T-helper 2 cell (primary cell): Measurements from ENCODE around the gene OTP.
"Not testable (repeated sequence)": the region's sequence is repeated elsewhere in the genome, so short reads cannot be mapped to it uniquely, and the experiment has no call there.

Experiments used
- DNase-seq, 5 experiments: peaks; one replicate each; pipeline versions ENCODE4 v3.0.0 to v3.0.0-alpha.2; 2012 to 2022

The OTP gene

DNA sequence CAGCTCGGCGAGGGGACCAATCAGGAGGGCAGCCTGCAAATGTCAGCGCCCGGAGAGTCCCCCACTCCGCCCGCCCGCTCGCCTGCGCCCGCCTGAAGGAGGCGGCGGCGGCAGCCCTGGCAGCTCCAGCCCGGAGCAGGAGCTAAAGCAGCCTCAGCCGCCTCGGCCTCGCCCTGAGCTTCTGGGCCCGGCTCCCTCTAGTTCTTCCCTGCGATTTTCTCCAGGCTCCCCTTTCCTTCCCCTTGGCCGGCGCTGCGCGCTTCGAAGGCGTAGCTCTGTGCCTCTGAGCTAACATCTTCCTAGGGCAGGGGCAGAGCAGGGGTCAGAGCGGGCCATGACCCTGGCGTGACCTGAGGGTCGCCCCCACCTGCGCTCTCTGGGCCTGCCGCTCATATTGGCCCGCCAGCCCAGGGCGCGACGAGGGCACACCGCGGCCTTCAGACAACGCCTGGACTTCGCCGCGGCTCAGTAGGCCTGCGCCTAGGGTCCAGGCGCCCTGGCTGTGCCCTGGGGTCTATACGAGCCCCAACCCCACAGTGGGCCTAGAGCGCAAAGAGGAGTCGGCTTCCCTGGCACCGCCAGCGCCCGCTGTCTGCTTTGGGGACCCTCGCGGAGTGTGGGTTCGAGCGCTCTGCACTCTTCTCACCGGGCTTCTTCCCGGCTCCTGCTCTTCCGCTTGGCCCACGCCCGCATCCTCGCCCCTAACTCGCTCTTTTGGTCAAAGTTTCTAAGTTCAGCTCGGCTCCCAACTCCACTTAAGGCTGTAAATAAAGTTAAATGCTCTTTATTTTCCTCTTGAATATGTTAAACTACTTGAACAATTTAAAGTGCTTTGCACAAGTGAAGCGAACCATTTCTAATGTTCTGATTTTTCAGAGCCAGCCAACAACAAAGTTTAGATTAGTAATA is 504 bp upstream of the OTP start:
- no peak for DNase-seq

DNA sequence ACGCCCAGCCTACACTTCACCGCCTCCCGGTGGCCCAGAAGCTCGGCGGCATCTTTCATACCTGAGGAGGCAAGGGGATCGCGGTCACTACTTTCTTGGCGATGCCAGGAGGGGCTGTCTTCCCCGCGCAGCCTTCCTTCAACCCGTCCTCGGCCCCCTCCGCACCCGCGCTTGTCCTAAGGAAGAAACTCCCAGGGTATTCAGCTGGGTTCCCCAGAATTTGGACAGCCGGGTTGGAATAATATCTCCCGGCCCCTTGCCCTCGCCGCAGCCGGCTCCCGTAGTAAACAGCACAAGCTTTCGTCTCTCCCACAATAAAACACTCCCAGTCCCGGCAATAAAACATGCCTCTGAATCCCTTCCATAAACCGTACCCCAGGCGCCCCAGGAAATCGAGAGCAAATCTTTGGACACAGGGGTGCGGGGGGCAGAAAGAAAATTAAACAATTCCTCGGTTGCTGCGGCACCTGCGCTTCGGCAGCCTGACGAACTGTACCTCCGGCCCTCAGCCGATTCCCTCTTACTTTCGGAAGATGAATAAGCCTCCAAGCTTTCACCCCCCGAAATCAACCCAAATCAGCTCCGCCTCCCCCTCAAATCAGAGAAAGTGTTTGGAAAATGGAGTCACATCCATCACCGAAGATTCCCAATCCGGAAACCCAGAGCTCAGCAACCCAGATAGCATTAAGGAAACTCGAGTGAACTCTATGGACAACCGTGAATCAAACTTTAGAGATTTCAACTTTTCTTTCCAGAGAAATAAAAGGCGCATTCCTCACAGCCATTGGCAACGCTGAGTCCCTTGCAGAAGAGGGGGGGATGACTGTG is 1.1 kb downstream of the OTP start:
- DNase-seq: no peak

DNA sequence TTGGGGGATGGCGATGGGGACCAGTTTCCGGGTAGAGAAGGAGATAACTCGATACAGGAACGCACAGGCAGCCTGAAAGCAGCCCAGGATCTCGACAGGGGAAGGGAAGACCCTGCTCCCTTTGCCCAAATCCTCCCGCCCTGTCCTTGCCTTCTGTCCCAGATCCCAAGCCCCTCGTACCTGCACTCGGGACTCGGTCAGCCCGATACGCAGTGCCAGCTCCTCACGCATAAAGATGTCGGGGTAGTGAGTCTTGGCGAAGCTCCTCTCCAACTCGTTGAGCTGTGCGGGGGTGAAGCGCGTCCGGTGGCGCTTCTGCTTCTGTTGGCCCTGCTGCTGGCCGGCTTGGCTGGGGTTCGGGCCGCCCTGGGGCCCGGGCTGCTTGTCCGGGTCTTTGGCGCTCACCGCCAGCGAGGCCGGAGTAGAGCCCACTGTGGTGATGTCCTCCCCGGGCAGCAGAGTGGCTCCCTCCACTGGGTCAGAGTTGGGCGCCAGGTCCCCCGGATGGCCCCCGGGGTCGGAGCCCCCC is 1.8 kb downstream of the OTP start:
- DNase-seq: no peak

DNA sequence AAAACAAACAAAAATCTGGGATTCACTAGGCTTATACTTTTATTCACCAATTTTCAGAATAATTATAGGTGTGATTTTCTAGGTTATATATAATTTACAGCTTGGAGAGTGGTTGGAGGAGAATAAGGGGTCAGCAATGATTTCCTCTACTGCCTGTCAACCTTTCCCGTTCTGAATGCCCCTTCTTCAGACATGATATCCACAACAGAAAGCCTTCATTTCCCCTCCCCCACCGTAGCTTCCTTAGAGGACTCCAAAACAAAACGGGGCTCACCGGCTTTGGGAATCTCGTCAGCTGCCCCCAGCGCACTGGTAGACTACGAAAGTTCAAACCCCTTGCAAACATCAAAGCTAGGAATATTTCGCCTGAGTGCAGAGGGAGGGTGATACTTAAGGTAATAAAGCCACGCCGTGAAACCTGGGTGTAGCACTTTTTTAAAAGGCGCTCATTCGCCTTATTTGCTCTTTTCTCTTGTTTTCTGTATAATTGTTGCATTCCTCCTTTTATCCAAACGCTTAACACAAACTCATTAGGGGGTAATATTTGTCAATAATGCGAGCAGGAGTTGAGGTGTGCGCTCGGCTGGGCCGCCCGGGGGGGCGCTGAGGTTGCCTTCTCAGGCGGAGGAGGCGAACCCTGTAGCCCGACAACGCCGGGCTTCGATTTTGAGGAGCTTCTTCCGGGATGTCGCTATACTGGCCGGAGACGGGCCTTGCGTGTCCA is 2.4 kb downstream of the OTP start:
- DNase-seq: no peak

DNA sequence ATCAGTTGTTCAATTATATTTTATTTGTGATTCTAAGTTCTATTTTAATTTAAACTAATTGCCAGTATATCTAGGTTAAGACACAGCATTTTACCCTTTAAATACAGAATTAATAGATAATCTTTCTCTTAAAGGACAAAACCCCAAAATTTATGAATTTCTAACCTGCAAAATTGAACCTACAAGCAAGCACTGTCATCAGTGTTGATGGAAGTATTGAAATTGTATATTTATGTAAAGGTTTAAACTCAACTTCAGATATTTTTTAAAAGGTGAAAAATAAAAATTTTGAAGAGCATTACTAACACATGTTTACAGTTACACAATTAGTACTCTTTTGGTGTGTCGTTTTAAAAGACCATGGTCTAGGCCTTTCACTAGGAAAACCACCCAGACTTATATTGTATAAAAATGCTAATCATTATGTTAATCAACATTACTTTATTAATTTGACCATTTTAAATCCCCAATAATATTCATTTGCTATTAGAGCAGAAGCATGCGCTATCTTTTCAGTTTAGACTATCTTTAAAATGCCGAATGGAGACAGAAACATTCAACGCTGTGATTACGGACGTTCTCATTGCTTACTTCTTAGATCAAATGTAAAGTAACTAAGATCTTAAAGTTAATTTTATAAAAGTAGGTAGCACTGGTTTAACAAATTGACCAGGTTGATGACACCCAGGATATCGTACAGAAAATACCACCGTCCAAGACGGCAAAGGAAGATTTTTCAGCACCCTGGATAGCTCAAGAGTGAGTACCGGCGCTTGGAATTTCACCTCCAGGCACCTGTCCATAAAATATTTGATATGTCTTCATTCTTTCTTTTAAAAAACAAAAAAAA is 3.2 kb downstream of the OTP start:
- DNase-seq: no peak

DNA sequence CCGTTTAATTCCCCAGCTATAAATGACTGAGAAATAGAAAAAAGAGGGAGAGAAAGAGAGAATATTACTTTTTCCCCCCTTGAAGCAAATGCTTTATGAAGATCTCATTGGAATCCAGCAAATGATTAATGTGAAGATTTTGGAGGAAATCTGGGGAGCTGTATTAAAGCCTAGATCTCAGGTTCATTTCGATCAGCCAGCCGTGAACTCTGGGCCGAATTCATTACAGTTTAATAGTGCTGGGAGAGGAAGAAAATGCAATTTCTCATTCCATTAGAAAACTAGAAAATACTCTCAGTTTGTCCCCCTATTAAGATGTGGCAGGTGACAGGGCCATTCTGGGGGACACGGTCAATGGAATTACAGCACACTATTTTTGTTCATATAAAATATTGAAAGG is 4.8 kb downstream of the OTP start:
- no peak for DNase-seq

DNA sequence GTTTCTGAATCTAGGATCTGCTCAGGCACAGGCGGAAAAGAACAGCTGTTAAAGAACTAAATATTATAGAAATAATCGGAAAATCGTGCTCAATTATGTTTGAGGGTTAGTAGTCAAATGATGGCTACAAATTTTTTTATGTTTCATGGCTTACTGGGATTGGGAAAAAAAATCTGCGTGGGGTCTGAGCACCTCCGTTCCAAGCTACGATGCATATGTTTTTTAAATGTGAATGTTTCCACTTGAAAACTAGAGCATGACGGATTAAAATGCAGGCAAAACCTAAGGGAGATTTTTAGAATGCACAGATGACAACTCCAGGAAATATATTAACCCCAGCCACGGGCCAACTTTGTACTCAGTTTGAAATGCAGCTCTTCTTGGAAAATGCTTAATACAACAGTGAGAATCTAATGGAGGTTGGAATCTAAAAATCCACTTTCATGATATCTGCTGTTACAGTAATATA is 5.3 kb downstream of the OTP start:
- no peak for DNase-seq

DNA sequence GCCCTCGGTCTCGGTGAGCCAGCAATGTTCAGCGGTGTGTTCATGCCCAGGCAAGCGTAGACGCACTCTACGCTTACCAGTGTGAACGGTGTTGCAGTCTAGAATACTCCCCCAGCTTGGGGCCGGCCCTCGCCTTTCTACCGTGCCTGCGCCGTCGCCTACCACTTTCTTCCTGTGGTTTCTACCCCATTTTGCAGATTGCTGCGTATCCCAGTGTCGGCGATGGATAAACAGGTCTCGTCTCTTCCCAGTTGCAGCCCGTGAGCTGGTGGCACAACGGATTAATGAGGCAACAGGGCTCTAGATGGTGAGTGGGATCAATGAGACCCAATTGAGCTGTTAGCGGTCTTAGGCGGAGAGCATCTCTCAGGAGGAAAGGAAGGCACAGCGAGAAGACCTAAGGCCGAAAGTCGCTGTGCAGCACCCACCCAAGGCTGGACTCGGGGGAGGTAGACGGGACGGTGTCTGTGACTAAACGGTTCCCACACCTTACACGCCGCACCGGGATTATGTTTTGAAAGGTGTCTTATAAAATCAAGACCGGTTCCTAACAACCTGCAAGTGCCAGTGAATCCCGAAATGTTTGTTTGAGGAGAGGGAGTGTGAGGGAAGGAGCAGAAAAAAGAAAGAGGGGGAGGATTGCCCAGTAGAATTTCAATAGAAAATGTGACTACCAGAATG is 5.8 kb downstream of the OTP start:
- no peak for DNase-seq

DNA sequence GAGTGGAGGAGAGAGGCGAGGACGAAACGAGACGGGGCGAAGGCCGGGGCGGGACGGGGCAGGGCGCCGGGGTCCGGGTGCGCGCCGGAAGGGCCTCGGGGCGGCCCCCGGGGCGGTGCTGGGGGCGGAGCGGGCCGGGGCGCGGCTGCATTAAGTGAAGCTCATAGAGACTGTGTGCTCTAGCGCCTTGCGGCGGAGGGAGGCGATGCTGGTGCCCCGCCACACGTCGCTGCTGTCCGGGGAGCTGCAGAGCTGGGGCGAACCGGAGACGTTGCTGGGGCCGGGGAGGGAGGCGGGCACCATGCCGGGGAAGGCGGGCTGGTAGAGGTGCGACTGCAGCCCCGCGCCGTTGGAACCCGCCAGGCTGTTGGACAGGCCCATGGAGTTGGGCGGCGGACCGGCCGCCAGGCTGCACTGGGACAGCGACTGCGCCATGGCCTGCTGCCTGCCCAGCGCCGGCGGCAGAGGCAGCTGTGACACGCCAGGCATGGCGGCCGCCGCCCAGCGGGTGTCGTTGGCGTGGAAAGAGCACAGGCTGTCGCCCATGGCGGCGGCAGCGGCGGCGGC is 8.3 kb downstream of the OTP start:
- DNase-seq: peak in 2 of 5 experiments; percentile 32 to 86

DNA sequence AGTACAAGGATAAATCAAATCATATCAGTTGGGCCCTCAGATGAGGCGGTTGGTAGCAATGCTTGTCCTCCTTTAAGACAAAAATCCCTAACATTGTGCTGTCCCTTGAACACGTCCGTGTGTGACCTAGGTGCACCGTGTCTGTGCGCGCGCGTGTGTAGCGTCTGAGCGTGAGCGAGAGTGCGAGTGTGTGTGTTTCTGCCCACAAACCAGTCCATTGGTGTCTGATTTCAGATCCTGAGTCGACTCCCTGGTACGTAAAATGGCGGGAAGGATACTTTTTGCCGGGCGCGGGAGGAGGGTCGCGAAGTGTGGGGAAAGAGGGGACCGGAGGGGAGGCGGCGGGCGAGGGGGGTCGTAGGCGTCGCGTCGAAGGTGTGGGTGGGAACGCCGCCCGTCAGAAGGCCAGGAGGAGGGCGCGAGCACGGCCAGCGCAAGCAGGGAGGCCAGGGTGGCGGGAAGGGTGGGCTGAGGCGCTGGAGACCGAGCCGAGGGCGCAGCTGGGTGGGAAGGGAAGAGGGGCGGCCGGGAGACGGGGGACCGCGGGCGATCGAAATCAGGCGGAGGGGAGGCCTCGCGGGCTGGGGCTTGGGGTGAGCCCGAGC is 8.9 kb downstream of the OTP start:
- no peak for DNase-seq

DNA sequence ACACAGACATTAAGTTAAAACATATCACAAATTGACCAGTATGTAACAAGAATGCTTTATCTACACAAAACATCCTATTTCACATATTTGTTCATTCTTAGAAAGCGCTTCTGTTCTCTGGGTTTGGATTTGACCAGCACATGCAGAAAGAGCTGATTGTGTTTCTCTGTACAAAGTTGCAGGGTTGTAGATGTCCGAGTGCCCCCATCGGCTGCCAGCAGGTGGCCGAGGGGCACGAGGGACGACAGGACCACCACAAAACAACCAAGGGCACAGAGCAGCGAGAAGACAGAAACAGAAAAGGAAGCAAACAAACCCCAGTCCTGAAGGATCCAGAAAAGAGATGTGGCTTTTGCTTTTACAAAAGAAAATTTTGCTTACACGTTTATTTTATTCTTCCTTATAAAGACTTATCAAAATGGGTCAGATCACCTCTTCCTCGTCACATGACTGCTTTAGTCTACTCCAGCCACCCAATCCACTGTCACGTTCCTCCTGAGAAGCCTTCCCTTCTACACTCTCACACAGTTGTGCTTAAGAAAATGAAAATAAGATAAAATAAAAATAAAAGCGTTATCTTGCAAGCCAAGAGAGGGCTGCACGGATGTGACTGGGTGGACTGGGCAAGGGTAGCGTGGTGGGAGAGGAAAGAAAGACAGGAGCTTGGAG is 9.5 kb downstream of the OTP start:
- DNase-seq: no peak

DNA sequence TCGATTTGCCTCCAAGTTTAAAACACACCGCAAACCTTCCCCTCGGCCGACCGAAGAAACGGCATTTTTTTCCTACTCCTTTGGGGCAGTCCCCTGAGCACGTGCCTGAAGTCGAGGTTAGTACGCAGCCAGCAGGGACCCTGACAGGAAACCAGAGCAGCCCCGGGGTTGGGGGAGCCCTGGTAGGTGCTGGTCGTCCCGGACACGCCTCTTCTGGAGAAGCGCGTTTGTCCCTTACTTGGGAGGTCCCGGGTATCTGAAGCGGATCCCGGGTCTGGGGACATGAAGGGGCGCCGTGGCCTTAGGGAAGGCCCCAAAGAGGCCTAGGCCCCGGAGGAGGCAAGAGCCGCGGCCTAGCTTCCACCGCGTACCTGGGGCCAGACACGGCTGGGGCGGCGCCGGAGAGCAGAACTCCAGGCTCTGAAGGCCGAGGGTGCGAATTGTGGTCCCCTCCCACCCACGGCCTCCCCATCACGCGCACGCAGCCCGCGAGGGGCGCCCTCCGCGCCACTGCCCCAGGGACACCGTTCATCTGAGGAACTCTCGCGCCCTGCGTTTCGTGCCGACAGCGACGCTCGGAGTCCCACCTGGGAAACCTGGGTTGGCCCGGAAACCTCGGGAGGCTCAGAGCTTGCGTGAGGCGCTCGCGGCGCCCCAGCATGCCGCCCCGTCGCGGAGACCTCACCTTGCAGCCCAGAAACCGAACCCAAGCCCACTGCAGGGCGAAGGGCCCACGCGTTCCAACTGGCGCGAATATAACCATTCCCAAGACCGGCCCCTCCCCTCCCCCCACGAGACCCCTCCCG is 10.4 kb downstream of the OTP start:
- no peak for DNase-seq

DNA sequence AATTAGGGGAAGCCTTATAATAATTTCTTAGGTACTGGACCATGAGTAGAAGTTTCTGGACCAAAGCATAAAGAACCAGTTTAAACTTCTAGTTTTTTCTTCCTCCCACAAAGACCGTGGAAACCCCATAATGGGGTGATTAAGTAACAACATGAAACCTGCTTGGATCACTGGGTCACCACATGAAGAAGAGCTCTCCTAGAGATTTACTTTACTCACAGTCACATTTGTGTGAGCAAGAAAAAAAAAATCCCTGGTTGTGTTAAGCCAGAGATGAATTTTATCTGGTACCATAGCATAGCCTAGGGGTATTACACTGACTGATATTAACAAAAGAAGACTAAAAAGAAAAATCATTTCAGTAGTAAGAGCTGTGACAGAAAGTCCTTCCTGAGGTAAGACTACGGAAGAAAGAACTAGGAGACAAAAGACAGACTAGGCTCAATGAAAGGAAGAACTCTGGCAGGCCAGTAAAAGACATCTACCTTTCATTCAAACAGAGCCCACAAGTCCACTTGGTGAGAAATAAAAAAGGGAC is 15.2 kb downstream of the OTP start:
- DNase-seq: no peak

DNA sequence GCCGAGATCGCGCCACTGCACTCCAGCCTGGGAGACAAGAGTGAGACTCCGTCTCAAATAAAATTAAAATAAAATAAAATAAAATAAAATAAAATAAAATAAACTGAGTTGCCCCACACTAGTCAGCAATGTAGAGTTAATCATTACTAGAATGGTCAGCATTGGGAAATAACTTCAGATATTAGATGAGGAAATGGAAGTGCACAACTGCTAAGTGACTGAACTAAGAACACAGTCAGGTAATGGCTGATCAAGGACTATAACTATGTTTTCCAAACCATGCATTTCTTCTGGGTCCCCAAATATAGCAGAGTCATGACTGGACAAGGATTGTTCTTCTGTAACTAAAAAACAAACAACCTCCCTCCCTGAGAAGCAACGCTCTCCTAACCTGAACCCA is 17.1 kb downstream of the OTP start:
- no peak for DNase-seq

DNA sequence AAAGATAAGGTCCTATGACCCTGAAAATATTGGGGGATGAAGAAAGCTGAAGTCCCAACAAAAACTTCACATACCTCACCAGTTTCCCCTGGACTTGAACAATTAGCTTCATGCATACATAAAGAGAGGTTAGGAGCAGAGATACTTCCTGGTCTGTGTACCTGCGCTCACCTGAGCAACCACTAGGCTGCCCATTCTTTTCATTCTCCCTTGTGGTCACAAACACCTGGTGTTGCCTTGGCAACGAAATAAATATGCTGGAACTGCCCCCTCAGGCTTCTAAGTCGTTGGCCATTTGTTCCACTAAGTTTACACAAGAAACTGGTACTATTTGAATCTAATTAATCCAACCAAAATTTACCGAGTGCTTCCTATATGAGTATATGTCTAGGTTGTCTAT is 18.1 kb downstream of the OTP start:
- DNase-seq: no peak

DNA sequence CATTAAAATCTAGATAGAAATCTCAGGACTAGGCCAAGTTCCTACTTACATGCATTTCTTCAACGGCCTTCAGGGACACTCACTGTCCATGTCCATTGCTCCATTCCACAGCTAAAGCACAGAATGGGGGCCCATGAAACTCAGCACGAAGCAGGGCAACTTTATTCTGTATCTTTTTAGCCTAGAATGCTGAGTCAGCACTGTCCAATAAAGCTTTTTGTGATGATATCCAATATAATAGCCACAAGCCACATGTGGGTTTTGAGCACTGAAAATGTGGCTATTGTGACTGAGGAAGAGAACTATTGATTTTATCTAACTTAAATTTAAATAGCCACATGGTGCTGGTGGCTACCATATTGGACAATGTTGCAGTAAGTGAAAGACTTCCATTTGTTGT is 21.6 kb downstream of the OTP start:
- no peak for DNase-seq

DNA sequence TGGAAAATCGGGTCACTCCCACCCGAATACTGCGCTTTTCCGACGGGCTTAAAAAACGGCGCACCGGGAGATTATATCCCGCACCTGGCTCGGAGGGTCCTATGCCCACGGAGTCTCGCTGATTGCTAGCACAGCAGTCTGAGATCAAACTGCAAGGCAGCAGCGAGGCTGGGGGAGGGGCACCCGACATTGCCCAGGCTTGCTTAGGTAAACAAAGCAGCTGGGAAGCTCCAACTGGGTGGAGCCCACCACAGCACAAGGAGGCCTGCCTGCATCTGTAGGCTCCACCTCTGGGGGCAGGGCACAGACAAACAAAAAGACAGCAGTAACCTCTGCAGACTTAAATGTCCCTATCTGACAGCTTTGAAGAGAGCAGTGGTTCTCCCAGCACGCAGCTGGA is 29.6 kb downstream of the OTP start:
- DNase-seq: not testable (repeated sequence)

DNA sequence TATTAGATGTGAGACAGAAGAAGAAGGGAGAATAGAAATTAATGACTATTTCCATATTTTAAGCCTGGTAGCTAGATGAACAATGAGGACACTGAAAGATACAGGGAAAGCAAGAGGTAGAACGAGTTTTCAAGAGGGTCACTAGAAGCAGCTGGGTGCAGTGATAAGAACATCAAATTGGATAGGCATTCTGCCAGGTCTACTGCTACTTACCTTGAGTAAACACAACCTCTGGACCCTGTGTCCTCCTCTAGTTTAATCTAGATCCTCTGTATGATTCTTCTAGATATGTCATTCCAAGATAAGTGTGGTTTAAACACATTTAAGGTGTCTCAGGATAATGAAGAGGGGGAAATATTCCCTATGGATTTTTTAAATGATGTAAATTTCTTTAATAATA is 31.2 kb downstream of the OTP start:
- DNase-seq: no peak

DNA sequence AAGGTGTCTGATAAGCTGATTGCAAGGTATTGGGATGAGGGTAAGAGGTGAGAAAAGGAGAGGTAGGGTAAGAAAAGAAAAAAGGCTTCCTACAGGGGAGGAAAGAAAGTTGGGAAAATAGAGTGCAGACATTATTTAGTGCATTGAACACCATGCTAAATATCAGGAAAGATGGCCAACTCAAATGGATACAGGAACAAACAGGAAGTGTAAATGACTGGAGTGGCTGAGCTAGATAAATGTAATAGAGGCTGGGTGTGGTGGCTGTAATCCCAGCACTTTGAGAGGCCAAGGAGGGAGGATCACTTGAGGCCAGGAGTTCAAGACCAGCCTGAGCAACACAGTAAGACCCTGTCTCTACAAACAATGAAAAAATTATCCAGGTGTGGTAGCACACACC is 32.2 kb downstream of the OTP start:
- DNase-seq: no peak
